Fibroblast of villous mesenchyme (primary cell): ENCODE measurements around the gene CYP46A1. TPM values are rescaled to one million over a fixed set of nuclear protein-coding genes. Genes with fewer than 3 reads are reported as not detected.

Experiments used
- DNase-seq: peaks from one replicate; pipeline ENCODE4 v3.0.0-alpha.2; 2010; ENCODE audit warnings: low read depth
- H3K4me3 ChIP-seq: 2 replicates; pipeline ENCODE4 v1.5.1; 2011; ENCODE audit warnings: low read depth, mild to moderate bottlenecking, low read length
- total RNA-seq: library from RNA; depleted of rRNA; stranded (reverse); fragments of >200 nt; gene quantifications from 2 replicates; pipeline ENCODE4 v1.2.3, GENCODE V29; 2012
- TF ChIP-seq, protein P1 (sequence below): IDR thresholded peaks from 2 replicates; pipeline ENCODE4 v1.5.1; 2012; ENCODE audit warnings: low read depth, mild to moderate bottlenecking, low read length; ENCODE audit not compliant: insufficient read depth

Gene CYP46A1
- total RNA-seq, 1 donor = under 0.01 TPM

- TF ChIP-seq, protein P1, sequence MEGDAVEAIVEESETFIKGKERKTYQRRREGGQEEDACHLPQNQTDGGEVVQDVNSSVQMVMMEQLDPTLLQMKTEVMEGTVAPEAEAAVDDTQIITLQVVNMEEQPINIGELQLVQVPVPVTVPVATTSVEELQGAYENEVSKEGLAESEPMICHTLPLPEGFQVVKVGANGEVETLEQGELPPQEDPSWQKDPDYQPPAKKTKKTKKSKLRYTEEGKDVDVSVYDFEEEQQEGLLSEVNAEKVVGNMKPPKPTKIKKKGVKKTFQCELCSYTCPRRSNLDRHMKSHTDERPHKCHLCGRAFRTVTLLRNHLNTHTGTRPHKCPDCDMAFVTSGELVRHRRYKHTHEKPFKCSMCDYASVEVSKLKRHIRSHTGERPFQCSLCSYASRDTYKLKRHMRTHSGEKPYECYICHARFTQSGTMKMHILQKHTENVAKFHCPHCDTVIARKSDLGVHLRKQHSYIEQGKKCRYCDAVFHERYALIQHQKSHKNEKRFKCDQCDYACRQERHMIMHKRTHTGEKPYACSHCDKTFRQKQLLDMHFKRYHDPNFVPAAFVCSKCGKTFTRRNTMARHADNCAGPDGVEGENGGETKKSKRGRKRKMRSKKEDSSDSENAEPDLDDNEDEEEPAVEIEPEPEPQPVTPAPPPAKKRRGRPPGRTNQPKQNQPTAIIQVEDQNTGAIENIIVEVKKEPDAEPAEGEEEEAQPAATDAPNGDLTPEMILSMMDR = no peak
- peak; percentile 69 for DNase-seq
- H3K4me3 ChIP-seq = no peak overlapping the region
These were observed 67.7 kb downstream of the CYP46A1 start for GRCh38 chr14:99751539-99752485.

DNA sequence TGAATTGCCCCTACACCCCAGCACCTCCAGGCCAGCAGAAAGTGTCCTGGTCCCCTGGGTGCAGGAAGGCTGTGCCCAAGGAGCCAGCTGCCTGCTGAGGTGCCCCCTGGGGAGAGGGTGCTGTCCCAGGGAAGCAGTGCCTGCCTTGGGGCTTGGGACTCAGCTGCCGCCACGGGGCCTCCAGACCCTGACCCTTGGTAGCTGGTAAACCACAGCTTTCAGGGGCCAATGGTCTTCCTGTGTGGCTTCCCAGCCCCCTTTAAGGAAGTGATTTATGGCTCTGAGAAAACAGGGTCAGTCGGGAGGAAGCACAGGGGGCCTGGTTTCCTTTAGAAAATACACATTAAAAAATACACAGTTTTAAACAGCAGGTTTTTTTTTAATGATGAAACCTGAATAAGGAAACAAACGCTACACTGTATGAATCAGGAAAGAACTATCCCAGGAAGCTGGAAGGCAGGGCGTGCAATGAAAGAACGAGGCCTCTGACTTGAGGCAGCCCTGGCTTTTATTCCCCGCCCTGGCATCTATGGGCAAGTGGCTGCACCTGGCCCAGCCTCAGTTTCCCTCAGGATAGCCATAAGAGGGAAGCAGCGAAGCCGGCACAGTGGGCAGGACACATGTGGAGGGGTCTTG, 68.5 kb downstream of the CYP46A1 start:
- peak; percentile 67 for DNase-seq
- H3K4me3 ChIP-seq = no peak overlapping the region
- TF ChIP-seq, protein P1 = no peak

DNA sequence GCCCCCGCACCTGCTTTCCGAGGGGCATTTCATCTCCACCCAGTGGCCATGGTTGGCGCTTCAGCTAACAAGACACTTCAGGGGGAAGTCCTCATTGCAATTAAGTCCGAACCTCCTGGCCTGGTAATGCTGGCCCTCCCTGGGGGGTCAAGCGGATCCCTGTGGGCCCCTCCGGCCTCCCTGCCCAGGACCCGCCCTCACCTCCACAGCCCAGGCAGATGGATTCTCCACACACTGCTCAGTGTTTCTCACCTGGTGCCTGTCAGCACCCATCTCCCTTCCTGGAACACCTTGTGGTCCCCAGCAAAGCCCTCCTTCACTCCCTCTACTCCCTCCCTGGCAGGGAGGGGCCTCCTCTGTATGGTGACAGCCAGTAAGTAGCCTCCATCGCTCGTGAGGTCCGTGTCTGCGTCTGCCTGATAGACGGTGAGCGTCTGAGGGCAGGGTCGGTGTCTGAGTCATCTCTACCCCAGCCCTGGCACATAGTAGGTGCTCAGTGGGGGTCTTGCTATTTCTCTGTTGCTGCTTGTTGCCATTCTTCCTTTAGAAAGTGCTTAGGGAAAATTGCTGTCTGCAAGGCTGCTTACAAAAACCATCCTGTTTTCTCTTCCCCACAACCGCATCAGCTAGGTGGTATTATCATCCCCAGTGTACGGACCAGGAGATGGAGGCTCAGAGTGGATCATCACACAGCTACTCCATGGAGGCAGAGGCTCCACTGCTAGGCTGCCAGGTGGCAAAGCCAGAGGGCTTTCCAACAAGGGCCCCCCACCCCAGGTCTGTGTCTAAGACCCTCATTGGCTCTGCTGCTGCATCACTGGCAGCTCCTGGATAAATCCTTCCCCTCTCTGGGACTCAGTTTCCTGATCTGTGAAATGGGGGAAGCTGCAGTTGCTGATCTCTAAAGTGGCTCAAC, 69.4 kb downstream of the CYP46A1 start:
- DNase-seq = no peak
- TF ChIP-seq, protein P1 = no peak
- no peak overlapping the region for H3K4me3 ChIP-seq

DNA sequence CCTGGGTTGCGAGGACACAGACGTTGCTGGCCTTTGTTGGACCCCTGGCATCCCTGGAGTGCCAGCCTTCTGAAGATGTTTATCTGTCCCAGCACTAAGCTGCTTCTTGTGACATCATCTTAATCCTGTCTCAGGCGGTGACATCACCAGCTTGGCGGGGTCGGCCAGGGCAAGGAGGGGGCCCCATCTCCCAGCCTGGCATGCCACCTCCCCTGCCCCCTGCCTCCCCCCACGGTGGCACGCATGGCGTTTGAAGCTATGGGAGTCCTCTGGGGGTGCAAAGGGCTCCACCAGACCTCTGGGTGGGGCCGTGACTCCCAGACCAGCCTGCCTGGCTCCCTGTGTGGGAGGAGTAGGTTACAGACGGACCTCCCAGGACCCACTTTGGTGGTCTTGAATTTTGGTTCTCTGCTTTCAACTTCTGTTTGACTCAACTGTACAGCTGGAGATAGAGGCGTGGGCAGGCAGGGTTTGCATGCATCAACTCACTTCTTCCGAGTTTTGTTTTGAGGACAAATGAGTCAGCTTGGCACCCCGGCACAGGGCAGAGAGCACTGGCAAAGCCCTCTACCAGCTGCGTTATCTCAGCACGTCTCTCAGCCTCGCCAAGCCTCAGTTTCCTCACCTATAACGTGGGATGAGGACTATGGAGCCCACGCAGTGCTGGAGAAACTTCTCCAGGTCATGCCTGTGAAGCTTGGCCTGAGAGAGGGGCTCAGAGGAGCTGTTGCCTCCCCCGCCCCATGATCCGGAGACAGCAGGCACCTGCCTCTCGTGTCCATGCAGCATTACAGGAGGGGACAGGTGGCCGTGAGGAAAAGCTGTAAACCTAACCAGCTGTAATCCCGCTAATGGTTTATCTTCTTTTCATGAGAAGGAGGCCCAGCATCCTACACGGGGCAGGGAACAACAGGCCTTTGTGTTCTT, 70.3 kb downstream of the CYP46A1 start:
- H3K4me3 ChIP-seq = no peak overlapping the region
- no peak for DNase-seq
- TF ChIP-seq, protein P1 = no peak

DNA sequence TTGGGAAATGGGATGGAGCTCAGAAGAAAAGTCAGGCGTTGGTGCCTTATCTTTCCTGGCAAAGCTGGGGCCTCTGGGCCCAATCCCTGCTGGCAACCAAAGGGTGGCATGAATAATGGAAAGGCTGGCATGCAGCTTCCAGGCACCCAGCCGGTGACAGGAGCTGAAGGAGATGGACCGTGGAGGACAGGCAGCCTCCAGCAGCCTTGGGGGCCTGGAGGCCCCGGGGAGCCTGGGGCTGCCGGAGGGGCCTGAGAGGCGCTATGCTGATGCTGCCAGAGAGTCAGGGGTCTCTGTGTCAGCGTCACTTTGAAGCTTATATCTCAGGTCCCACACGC, 70.9 kb downstream of the CYP46A1 start:
- no peak overlapping the region for H3K4me3 ChIP-seq
- TF ChIP-seq, protein P1 = no peak
- no peak for DNase-seq
